ENCODE measurements around the gene ADARB1. TPM values are rescaled to one million over a fixed set of nuclear protein-coding genes. Genes with fewer than 3 reads are reported as not detected.

ADARB1 gene
- total RNA-seq, 2 experiments from 2014 or later = 6.6 to 20.5 TPM

- H3K9me3 ChIP-seq (ENCODE audit: low read length) = no peaks in the 10 kb centered on the region
- no peaks in the 10 kb centered on the region for H3K4me1 ChIP-seq (ENCODE audit: insufficient read depth, low read length, poor library complexity, severe bottlenecking)
- no peak overlapping the region for H3K27ac ChIP-seq (ENCODE audit: low read depth, low read length, poor library complexity, severe bottlenecking)
- no peaks in the 10 kb centered on the region for H3K9me2 ChIP-seq (ENCODE audit: insufficient read depth, low read length)
- H4K20me1 ChIP-seq (ENCODE audit: insufficient read depth, low read length) = no peaks in the 10 kb centered on the region
- CTCF ChIA-PET (ENCODE audit: unreplicated experiment) = no interaction called here
- no peaks in the 10 kb centered on the region for H3K79me2 ChIP-seq (ENCODE audit: insufficient read depth, low read depth, low read length)
- no peak overlapping the region for H2AFZ ChIP-seq (ENCODE audit: low read length)
- intact Hi-C loops (cut with micrococcal nuclease; ENCODE audit: unreplicated experiment) = no loop called here
- no peaks in the 10 kb centered on the region for H3K36me3 ChIP-seq (ENCODE audit: insufficient read depth, low read length)
- no peak for TF ChIP-seq EZH2phosphoT487 (IDR thresholded peaks at IDR 0.05; ENCODE audit: borderline replicate concordance, low read depth, low read length)
- TF ChIP-seq, protein P1, sequence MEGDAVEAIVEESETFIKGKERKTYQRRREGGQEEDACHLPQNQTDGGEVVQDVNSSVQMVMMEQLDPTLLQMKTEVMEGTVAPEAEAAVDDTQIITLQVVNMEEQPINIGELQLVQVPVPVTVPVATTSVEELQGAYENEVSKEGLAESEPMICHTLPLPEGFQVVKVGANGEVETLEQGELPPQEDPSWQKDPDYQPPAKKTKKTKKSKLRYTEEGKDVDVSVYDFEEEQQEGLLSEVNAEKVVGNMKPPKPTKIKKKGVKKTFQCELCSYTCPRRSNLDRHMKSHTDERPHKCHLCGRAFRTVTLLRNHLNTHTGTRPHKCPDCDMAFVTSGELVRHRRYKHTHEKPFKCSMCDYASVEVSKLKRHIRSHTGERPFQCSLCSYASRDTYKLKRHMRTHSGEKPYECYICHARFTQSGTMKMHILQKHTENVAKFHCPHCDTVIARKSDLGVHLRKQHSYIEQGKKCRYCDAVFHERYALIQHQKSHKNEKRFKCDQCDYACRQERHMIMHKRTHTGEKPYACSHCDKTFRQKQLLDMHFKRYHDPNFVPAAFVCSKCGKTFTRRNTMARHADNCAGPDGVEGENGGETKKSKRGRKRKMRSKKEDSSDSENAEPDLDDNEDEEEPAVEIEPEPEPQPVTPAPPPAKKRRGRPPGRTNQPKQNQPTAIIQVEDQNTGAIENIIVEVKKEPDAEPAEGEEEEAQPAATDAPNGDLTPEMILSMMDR (conservative IDR thresholded peaks at IDR 0.05; ENCODE audit: low read length) = no peak
- BruUV-seq (replicated peaks) = no TSS peak
- H3K4me2 ChIP-seq (ENCODE audit: low read length) = no peak overlapping the region
- POLR2A ChIA-PET = no interaction called here
- DNase-seq (ENCODE audit: low spot score) = no peak
- H3K4me3 ChIP-seq (ENCODE audit: low read depth, low read length, poor library complexity, severe bottlenecking) = no peak overlapping the region
Observed at GRCh38 chr21:45055861-45056260, 18.5 kb upstream of the ADARB1 start.

DNA sequence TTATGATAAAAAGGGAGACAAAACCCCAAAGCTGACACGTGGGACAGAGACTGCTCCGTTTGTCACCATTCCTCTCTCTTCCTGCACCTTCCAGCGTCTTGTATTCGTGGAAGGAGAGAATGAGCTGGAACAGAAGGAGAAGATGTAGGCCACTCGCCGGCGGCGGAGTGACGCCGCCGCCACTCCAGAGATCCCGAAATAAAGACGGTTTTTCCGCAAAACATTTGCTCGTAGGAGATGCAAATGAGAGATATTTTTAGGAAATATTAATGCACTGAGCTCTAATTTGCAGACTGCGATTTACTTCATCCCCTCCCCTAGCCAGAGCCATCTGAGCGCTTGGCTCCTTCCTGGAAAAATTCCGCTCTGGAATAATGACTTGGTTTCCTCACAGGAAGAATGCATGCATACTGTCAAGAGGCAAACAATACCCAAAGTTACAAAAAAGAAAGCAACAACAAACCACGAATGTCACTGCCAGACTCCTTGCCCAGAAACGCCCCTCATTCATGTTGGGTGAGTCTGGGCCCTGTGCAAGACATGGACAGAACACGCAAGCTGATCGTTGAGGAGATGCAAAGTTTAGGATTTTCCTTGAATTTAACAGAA lies 18.0 kb upstream of the ADARB1 start:
- CTCF ChIA-PET (ENCODE audit: unreplicated experiment) = no interaction called here
- intact Hi-C loops (cut with micrococcal nuclease; ENCODE audit: unreplicated experiment) = no loop called here
- no peak overlapping the region for H2AFZ ChIP-seq (ENCODE audit: low read length)
- H3K9me3 ChIP-seq (ENCODE audit: low read length) = no peaks in the 10 kb centered on the region
- no TSS peak for BruUV-seq (replicated peaks)
- POLR2A ChIA-PET = no interaction called here
- H3K4me3 ChIP-seq (ENCODE audit: low read depth, low read length, poor library complexity, severe bottlenecking) = no peak overlapping the region
- H4K20me1 ChIP-seq (ENCODE audit: insufficient read depth, low read length) = no peaks in the 10 kb centered on the region
- H3K4me1 ChIP-seq (ENCODE audit: insufficient read depth, low read length, poor library complexity, severe bottlenecking) = no peaks in the 10 kb centered on the region
- H3K79me2 ChIP-seq (ENCODE audit: insufficient read depth, low read depth, low read length) = no peaks in the 10 kb centered on the region
- H3K36me3 ChIP-seq (ENCODE audit: insufficient read depth, low read length) = no peaks in the 10 kb centered on the region
- H3K4me2 ChIP-seq (ENCODE audit: low read length) = no peak overlapping the region
- no peak overlapping the region for H3K27ac ChIP-seq (ENCODE audit: low read depth, low read length, poor library complexity, severe bottlenecking)
- no peaks in the 10 kb centered on the region for H3K9me2 ChIP-seq (ENCODE audit: insufficient read depth, low read length)
- TF ChIP-seq, protein P1 (conservative IDR thresholded peaks at IDR 0.05; ENCODE audit: low read length) = no peak
- no peak for TF ChIP-seq EZH2phosphoT487 (IDR thresholded peaks at IDR 0.05; ENCODE audit: borderline replicate concordance, low read depth, low read length)
- DNase-seq (ENCODE audit: low spot score) = no peak

- Histone ChIP-seq H3K4me1 (ENCODE audit: insufficient read depth, low read length, poor library complexity, severe bottlenecking) (no peaks in the 10 kb centered on the region), H3K4me2 (ENCODE audit: low read length) (no peak overlapping the region), H3K36me3 (ENCODE audit: insufficient read depth, low read length) (no peaks in the 10 kb centered on the region), H2AFZ (ENCODE audit: low read length) (no peak overlapping the region), H3K27ac (ENCODE audit: low read depth, low read length, poor library complexity, severe bottlenecking) (no peak overlapping the region), H3K79me2 (ENCODE audit: insufficient read depth, low read depth, low read length) (no peaks in the 10 kb centered on the region), H4K20me1 (ENCODE audit: insufficient read depth, low read length) (no peaks in the 10 kb centered on the region), H3K9me3 (ENCODE audit: low read length) (no peaks in the 10 kb centered on the region), H3K4me3 (ENCODE audit: low read depth, low read length, poor library complexity, severe bottlenecking) (no peak overlapping the region), H3K9me2 (ENCODE audit: insufficient read depth, low read length) (no peaks in the 10 kb centered on the region)
- intact Hi-C loops (cut with micrococcal nuclease; ENCODE audit: unreplicated experiment) = no loop called here
- POLR2A ChIA-PET = no interaction called here
- no peak for DNase-seq (ENCODE audit: low spot score)
- TF ChIP-seq, protein P1 (conservative IDR thresholded peaks at IDR 0.05; ENCODE audit: low read length) = no peak
- no peak for TF ChIP-seq EZH2phosphoT487 (IDR thresholded peaks at IDR 0.05; ENCODE audit: borderline replicate concordance, low read depth, low read length)
- no TSS peak for BruUV-seq (replicated peaks)
- CTCF ChIA-PET (ENCODE audit: unreplicated experiment) = no interaction called here
Observed at GRCh38 chr21:45056917-45057560, 17.3 kb upstream of the ADARB1 start.

Measured in OCI-LY7 (cell line).